Gastroesophageal sphincter (tissue), 4 donors: Measurements from ENCODE around the gene EPRS1. TPM values are rescaled to one million over a fixed set of nuclear protein-coding genes. Genes with fewer than 3 reads are reported as not detected.

Source experiments
- ATAC-seq: fragments of 150-250 bp; one replicate; pipeline ENCODE4 v1.9.1; 2016; ENCODE audit warnings: mild to moderate bottlenecking, moderate library complexity
- H3K27ac ChIP-seq, 4 donors: fragments of 200-600 bp; sonication (generic) in 3 of 4; 1 replicate in 3 of 4; 2 replicates in 1 of 4; pipeline ENCODE4 v1.5.1; 2016 to 2019
- H3K27me3 ChIP-seq: fragments of 200-600 bp; sonication (generic); one replicate; pipeline ENCODE4 v1.5.1; 2019
- H3K36me3 ChIP-seq, 2 donors: fragments of 200-600 bp; sonication (generic); one replicate each; pipeline ENCODE4 v1.5.1; 2019; ENCODE audit warnings: control low read depth in 1 of 2
- H3K4me1 ChIP-seq, 3 donors: fragments of 200-600 bp; sonication (generic); 1 replicate in 2 of 3; 2 replicates in 1 of 3; pipeline ENCODE4 v1.5.1; 2016 to 2019; ENCODE audit warnings: control low read depth in 2 of 3
- H3K4me3 ChIP-seq, 2 donors: fragments of 200-600 bp; sonication (generic); one replicate each; pipeline ENCODE4 v1.5.1; 2019; ENCODE audit warnings: mild to moderate bottlenecking in 1 of 2, moderate library complexity in 1 of 2
- H3K9me3 ChIP-seq, 3 donors: fragments of 200-600 bp; sonication (generic); one replicate each; pipeline ENCODE4 v1.5.1; 2017 to 2019; ENCODE audit warnings: control low read depth in 2 of 3
- EP300 ChIP-seq: sonication (generic); formaldehyde crosslinking; IDR thresholded peaks from one replicate; pipeline ENCODE4 v1.6.1; 2017; ENCODE audit warnings: antibody characterized with exemption, mild to moderate bottlenecking
- POLR2A ChIP-seq, 2 donors: fragments of 450-650 bp; IDR thresholded peaks; one replicate each; pipeline ENCODE4 v1.6.1; 2017; ENCODE audit warnings: antibody characterized with exemption in 2 of 2, mild to moderate bottlenecking in 2 of 2, moderate library complexity in 1 of 2
- POLR2AphosphoS5 ChIP-seq: sonication (generic); formaldehyde crosslinking; IDR thresholded peaks from one replicate; pipeline ENCODE4 v1.6.1; 2017; ENCODE audit warnings: antibody characterized with exemption
- WGBS, 2 donors: methylation state at CpG; one replicate each; pipeline ENCODE4 v1.1.5; 2018; ENCODE audit warnings: low coverage in 1 of 2; 5-methylcytosine and 5-hydroxymethylcytosine counted together
- total RNA-seq, 4 donors: library from RNA; depleted of rRNA; stranded (reverse); fragments of >200 nt; gene quantifications; one replicate each; pipeline ENCODE4 v1.1.0, GENCODE V29; 2016
- TF ChIP-seq, protein P1 (sequence below), 4 experiments: fragments of 200-600 bp in 2 of 4; fragments of 450-650 bp in 2 of 4; sonication (generic) in 1 of 4; IDR thresholded peaks; one replicate each; pipeline ENCODE4 v1.5.1; 2017 to 2019; ENCODE audit warnings: antibody characterized with exemption in 4 of 4, mild to moderate bottlenecking in 2 of 4, moderate library complexity in 2 of 4

Gene EPRS1
- total RNA-seq, result 10 to 100 TPM; 39.2 to 51.6 (median 42.0) TPM

DNA sequence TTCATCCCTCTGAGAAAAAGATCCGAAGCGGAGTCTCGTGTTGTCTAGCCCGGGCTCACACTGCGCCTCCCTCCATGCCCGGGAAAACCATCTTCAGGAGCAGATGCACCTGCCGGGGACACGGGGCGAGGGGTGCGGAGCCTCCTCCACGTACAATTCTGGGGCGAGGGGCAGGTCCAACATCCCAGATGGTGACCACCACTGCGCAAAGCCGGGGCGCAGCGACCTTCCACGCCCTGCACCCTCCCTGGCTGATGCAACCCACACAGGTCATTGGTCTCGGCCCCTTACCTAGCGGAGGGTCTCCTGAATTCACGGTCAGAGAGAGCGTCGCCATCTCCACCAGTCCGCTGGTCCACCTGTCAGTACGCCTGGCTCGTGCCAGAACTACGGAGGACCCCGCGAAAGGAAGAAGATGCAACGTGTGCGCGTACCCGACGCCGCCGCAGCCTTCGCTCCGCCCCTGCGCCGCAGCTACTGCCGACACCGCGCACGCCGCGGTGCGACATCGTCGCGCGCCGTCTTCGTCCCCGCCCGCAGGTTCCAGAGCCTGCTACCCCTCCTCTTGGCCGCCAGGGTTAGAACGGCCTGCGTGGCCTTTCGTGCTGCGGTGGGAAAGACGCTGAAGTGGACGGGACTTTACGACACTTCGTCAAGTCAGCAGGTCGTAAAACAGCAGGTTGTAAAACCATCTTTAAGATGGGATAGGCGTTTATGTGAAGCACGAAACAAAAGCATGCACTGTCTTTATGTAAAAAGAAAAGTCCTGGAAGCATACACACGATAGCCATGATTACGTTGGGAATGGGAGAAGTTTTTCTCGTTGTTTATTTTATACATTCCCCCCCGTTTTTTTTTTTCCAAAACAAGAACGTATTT lies at the start of gene EPRS1:
Gene EPRS1, minus strand, starts transcription at position 454 of the 879 bp plus-strand sequence. Its CDS starts 117 bp downstream, at position 337.
- 0 to 2% methylated on average over 9 to 14 of the region's 71 CpGs for WGBS, 2 donors
- no peaks in the 10 kb centered on the region for H3K9me3 ChIP-seq
- H3K4me1 ChIP-seq, result peaks cover 0 to 32% (median 5%) of the 10 kb centered on the region in 3 donors
- peak within 1 kb of the TSS; percentile 67 to 93 for H3K4me3 ChIP-seq
- H3K27ac ChIP-seq, result peak within 1 kb of the TSS; percentile 74 to 94 (median 89)
- peak; percentile 100 for ATAC-seq
- no peaks in the 10 kb centered on the region for H3K27me3 ChIP-seq
- peak; percentile 52 to 62 for TF ChIP-seq POLR2A (IDR thresholded peaks at IDR 0.05)
- TF ChIP-seq, protein P1, sequence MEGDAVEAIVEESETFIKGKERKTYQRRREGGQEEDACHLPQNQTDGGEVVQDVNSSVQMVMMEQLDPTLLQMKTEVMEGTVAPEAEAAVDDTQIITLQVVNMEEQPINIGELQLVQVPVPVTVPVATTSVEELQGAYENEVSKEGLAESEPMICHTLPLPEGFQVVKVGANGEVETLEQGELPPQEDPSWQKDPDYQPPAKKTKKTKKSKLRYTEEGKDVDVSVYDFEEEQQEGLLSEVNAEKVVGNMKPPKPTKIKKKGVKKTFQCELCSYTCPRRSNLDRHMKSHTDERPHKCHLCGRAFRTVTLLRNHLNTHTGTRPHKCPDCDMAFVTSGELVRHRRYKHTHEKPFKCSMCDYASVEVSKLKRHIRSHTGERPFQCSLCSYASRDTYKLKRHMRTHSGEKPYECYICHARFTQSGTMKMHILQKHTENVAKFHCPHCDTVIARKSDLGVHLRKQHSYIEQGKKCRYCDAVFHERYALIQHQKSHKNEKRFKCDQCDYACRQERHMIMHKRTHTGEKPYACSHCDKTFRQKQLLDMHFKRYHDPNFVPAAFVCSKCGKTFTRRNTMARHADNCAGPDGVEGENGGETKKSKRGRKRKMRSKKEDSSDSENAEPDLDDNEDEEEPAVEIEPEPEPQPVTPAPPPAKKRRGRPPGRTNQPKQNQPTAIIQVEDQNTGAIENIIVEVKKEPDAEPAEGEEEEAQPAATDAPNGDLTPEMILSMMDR (IDR thresholded peaks at IDR 0.05), result peak; percentile 46 to 85 (median 78)
- no peak for TF ChIP-seq EP300
- TF ChIP-seq POLR2AphosphoS5, result peak; percentile 91
- peaks cover 0 to 10% of the 10 kb centered on the region in 2 donors for H3K36me3 ChIP-seq

DNA sequence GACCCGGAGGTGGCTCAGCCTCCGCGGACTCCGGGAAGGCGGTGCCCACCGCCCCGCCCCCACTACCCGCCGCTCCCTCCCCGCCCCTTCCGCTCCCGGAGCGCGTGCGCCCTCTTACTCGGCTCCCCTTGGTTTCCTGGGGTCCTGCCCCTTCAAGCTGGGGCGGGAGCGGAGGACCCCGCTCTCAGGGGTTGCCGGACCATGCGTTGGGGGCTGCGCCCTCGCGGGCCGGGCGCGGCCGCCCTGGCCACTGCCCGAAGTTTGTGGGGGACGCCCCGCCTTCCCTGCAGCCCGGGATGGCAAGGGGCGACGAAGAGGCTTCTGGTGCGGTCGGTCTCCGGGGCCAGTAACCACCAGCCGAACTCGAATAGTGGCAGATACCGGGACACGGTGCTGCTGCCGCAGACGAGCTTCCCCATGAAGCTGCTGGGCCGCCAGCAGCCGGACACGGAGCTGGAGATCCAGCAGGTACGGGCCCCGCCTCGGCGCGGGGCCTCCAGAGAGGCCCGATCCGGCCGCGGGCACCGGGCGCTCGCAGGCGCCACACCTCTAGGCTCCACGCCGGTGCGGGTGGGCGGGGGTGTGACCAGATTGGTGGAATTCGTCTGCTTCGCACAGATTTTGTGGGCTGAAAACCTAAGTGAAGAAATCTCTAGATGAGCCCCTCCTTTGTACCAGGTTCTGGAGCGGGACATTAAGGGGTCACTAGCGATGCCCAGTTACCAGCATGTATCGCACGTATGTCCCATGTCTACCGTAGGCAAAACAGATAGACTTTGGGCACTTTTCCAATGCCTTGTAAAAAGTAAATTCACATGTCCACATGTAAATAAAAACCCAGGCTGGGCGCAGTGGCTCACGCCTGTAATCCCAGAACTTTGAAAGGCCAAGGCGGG lies 48.0 kb upstream of the EPRS1 start, which contains the start of gene IARS2:
Gene IARS2, plus strand, starts transcription at position 117 of the 896 bp plus-strand sequence. Its CDS starts 85 bp downstream, at position 202.
- Histone ChIP-seq H3K4me3 (peak within 1 kb of the TSS; percentile 76 to 86), H3K36me3 (peaks cover 0 to 28% of the 10 kb centered on the region in 2 donors), H3K9me3 (no peaks in the 10 kb centered on the region), H3K27ac (peak within 1 kb of the TSS; percentile 36 to 86 (median 85)), H3K27me3 (no peaks in the 10 kb centered on the region), H3K4me1 (peaks cover 0 to 36% (median 6%) of the 10 kb centered on the region in 3 donors)
- WGBS, 2 donors, result 17% methylated on average over 4 of the region's 73 CpGs; no CpG with 5 or more reads in 1 of the 2 donors
- TF ChIP-seq POLR2A (IDR thresholded peaks at IDR 0.05) (peak; percentile 31 to 35), POLR2AphosphoS5 (peak; percentile 11), EP300 (no peak)
- TF ChIP-seq, protein P1 (IDR thresholded peaks at IDR 0.05), result no peak
- ATAC-seq, result peak; percentile 92

DNA sequence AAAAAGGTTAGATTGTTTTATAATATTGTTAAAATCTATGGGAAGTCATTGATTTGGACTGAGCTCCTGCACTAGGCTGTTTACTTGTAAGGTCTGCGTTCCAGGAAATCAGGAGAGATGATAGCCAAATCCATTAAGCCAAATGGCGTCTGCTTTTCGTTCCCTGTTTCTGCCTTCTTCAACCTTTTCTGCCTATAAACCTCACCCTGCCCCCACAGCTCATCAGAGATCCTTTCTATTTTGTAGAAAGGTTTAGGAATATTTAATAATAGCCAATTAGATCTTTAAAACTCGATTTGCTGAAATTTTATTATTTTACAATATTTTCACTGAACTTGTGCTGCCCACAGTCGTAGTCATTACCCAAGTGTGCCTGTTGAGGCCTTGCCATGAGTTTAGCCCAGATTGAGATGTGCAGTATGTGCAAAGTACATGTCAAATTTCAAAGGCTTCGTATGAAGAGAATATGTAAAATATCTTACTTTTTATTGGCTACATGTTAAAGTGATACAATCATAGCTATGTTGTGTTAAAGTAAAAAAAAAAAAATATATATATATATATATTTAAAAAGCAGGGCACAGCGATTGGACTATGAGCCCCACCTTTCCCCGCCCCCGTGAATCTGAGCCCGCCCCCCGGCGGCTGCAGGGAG lies 47.2 kb upstream of the EPRS1 start:
- 15 to 40% methylated on average over 4 to 12 of the region's 12 CpGs for WGBS, 2 donors
- Histone ChIP-seq H3K4me3 (peak overlapping the region; percentile 76 to 86), H3K27me3 (no peaks in the 10 kb centered on the region), H3K4me1 (peaks cover 0 to 42% (median 6%) of the 10 kb centered on the region in 3 donors), H3K36me3 (peaks cover 0 to 24% of the 10 kb centered on the region in 2 donors), H3K9me3 (no peaks in the 10 kb centered on the region), H3K27ac (peak overlapping the region in 3 of 4 donors; percentile 7 to 85 (median 85))
- TF ChIP-seq POLR2A (IDR thresholded peaks at IDR 0.05) (no peak), POLR2AphosphoS5 (no peak), EP300 (no peak)
- TF ChIP-seq, protein P1 (IDR thresholded peaks at IDR 0.05), result no peak
- ATAC-seq, result no peak

DNA sequence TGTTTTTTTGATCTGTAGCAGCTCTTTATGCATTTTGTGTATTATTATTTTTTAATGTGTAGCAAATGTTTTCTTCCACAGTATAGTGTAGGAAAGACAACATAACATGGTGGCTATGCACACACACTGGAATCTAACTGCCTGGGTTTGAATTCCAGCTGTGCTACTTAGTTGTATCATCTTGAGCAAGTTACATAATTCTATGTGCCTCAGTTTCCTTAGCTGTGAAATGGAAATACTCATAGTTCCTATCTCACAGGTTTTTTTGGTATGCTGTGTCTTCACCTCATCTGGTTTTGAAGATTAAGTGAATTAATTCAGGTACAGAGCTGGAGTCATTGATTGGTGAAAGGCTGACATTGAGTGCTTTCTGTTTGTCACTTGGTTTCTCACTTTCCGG lies 46.4 kb upstream of the EPRS1 start:
- TF ChIP-seq EP300, result no peak
- TF ChIP-seq POLR2A (IDR thresholded peaks at IDR 0.05), result no peak
- TF ChIP-seq, protein P1 (IDR thresholded peaks at IDR 0.05), result no peak
- TF ChIP-seq POLR2AphosphoS5, result no peak
- no peaks in the 10 kb centered on the region for H3K9me3 ChIP-seq
- ATAC-seq, result no peak
- H3K4me1 ChIP-seq, result peaks cover 0 to 38% (median 6%) of the 10 kb centered on the region in 3 donors
- peaks cover 0 to 16% of the 10 kb centered on the region in 2 donors for H3K36me3 ChIP-seq
- no peak overlapping the region for H3K27ac ChIP-seq
- H3K27me3 ChIP-seq, result no peaks in the 10 kb centered on the region
- 89 to 95% methylated on average over 1 of the region's 1 CpG for WGBS, 2 donors
- H3K4me3 ChIP-seq, result no peak overlapping the region
